ENCODE data around the gene EXOC4. TPM values are rescaled to one million over a fixed set of nuclear protein-coding genes. Genes with fewer than 3 reads are reported as not detected.
"Not testable (repeated sequence)": the region's sequence is repeated elsewhere in the genome, so short reads cannot be mapped to it uniquely, and the experiment has no call there.

EXOC4 gene
- total RNA-seq, 4 donors from 2014 or later, result 59.2 to 88.7 (median 71.6) TPM

DNA sequence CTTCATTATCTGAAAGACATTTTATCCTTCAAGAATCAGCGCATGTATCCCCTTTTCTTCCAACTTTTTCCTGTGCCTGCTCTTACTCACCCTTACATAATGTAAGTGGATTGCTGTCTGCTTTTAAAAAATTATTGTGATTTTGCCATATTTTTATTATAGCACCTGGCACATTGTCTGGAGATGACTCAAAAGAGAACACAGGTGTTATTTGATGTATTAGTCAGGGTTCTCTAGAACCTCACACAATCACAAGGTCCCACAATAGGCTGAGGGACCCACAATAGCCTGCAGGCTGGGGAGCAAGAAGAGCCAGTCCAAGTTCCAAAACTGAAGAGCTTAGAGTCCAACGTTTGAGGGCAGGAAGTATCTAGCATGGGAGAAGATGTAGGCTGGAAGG lies 390.0 kb downstream of the EXOC4 start:
- DNase-seq (ENCODE audit: low spot score) (no peak), ATAC-seq (ENCODE audit: low FRiP score) (no peak)
- TF ChIP-seq, protein P1, sequence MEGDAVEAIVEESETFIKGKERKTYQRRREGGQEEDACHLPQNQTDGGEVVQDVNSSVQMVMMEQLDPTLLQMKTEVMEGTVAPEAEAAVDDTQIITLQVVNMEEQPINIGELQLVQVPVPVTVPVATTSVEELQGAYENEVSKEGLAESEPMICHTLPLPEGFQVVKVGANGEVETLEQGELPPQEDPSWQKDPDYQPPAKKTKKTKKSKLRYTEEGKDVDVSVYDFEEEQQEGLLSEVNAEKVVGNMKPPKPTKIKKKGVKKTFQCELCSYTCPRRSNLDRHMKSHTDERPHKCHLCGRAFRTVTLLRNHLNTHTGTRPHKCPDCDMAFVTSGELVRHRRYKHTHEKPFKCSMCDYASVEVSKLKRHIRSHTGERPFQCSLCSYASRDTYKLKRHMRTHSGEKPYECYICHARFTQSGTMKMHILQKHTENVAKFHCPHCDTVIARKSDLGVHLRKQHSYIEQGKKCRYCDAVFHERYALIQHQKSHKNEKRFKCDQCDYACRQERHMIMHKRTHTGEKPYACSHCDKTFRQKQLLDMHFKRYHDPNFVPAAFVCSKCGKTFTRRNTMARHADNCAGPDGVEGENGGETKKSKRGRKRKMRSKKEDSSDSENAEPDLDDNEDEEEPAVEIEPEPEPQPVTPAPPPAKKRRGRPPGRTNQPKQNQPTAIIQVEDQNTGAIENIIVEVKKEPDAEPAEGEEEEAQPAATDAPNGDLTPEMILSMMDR (IDR thresholded peaks at IDR 0.05), result no peak

DNA sequence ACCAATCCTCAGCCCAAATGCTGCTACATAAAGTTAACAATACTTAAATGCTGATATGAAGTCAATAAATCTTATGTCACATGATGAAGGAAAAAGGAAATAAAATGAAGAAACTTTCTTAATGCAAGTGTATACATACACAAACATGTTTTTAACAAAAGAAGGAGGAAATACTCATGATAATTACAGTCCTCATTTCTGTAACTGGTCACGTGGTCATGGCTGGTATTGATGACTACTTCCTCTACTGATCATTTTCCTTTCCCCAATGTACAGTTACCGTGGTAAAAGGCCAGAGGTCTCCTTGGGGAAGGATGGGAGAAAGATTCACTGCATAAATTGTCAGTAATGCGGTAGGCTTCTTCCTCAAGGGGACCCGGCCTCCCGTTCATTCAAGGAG lies 390.8 kb downstream of the EXOC4 start:
- DNase-seq (ENCODE audit: low spot score); ATAC-seq (ENCODE audit: low FRiP score): not testable (repeated sequence)

DNA sequence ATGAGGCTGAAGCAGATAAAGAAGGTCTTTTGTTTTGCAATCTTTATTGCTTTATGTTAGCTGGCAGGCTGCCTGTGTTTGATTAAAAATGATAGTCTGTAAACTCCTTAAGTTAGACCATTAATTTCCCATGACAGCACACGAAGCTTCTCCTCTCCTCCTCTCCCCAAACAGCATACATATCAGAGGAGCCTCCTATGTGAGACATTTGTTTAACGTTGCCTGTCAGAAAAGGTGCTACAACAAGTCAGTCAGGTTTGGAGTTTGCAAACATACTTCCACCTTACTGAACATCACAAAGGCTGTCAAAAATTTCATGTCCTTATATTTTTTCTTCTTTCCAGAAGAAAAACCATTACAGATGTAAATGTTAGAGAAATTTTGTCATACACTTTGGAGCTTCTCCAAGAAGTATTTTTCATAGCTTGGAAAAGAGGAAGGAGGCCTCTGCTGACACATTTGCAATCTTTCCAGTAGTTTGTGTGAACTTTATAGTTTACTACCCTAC lies 393.1 kb downstream of the EXOC4 start:
- no peak for DNase-seq (ENCODE audit: low spot score)
- no peak for ATAC-seq (ENCODE audit: low FRiP score)
- TF ChIP-seq, protein P1 (IDR thresholded peaks at IDR 0.05), result no peak

DNA sequence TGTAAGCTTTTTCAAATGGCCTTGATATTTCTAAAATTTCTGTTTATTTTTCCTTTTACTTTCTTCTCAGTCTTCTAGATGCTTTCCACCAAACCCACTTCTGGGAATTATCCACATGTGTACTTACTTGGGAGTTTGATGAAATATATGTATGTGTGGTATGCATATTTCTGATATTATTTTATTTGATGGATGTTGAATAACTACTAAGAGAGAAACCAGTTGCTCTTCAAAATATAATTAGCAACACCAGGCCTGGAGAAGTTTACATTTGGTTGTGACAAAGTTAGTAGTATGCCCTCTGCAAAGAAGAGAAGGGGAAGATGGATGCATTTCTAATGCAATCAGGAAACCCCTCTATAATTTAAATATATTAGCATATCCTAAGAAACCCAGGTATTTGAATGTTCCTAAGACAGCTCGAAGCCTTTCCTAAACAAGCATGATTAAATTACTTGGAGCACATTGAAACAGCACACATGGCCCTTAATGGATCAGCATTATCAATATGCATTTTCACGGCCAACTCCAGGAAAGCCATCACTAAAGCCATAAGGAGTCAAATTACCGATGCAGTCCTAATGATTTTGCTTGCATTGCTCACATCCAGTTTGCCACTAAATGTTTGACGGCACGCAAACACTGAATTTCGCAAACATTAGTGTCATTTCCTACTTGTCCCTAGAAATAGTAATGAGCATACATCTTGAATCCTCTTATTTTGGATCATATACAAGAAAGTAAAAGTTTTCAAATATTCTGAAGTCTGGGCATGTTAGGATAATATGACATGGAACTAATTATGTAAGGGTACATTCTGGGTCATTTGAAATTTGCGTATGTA lies 393.8 kb downstream of the EXOC4 start:
- DNase-seq (ENCODE audit: low spot score), result no peak
- TF ChIP-seq, protein P1 (IDR thresholded peaks at IDR 0.05), result no peak
- ATAC-seq (ENCODE audit: low FRiP score), result no peak

DNA sequence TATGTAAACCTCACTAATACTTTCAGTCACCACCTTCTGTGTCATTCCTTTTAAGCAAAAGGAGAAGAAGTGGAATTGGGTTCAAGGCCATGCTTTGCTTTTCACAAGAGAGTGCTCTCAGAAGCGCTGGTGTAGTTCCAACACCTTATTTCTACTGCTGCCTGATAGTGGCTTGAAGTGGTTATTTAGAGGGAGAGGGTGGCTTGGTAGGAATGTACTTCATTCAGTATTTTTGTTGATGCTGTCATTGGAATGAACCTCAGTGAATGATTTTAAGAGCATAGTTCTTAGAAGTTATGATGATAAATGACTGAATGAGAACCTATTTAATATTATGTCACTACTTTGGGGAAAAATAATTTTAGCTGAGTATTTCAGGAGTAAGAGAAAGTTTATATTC lies 396.7 kb downstream of the EXOC4 start:
- DNase-seq (ENCODE audit: low spot score) (no peak), ATAC-seq (ENCODE audit: low FRiP score) (no peak)
- TF ChIP-seq, protein P1 (IDR thresholded peaks at IDR 0.05), result no peak

DNA sequence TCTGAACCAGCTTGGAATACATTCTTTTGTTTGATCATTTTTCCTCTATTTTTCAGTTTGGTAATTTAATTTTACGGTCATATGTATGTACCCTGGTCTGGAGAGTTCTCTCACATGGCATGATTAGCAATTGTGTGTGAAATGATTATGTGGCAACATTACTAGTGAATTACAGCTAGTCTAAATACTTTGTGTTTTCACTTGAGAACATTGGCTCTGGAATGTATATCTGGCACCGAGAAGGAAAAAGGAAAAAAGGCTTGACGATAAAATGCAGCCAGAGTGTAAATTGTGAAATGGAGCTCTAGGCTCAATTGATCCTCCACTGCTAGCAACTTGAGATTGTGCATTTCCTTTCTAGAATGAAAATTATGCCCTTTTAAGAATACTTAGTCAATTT lies 397.2 kb downstream of the EXOC4 start:
- no peak for DNase-seq (ENCODE audit: low spot score)
- TF ChIP-seq, protein P1 (IDR thresholded peaks at IDR 0.05), result no peak
- ATAC-seq (ENCODE audit: low FRiP score), result peak; percentile 59

DNA sequence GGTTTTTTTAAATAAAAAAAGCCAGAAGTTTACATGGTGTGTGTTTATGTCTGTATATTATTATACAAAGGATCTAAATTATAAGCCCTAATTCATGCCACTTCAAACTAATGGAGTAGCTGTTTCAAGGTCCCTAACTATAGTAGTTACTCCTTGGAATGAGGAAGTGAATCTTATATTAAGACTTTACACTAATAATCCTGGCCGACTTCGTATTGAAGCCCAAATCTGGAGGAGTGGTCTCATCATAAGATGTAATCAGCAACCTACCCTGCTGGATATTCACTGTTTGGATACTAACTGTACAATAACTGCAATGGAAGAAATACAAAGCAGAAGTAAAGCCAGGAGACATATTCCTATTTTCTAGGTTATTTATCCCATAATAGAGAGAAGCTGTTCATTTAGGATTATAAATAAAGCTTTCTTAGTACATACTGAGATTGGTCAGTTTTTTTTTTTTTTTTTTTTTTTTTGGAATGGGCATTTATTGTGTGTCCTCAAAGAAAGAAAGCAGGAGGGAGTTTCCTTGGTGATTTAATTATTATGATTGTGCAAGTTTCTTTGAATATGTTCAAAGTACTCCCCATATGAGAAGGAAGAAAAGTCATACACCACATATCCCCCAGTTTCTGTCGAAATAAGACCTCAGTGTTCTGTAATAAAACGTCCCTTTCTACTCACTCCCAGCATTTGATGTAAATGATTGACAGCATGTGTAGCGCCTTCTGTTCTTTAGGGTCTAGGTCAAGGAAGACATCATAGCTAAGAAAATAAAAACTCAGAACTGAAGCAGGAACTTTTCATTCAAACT lies 397.8 kb downstream of the EXOC4 start:
- ATAC-seq (ENCODE audit: low FRiP score) (no peak), DNase-seq (ENCODE audit: low spot score) (no peak)

More for the DNA sequence above, 397.8 kb downstream of the EXOC4 start:
- TF ChIP-seq, protein P1 (IDR thresholded peaks at IDR 0.05), result no peak

All from omental fat pad (tissue), 4 donors.